HepG2 (cell line): Measurements from ENCODE around the gene TCTA. TPM values are rescaled to one million over a fixed set of nuclear protein-coding genes. Genes with fewer than 3 reads are reported as not detected.

ENCODE experiments used
- ATAC-seq: fragments of 200-7000 bp; cut with Tn5 transposase; 3 replicates; pipeline ENCODE4 v1.9.1; 2020; ENCODE audit warnings: mild to moderate bottlenecking, moderate library complexity
- BruUV-seq: library from RNA; stranded (reverse); fragments of 400-500 nt; replicated peaks from 2 replicates; lab custom pipeline; 2021; lab: Mats Ljungman, UMichigan
- CTCF ChIA-PET: fragments of 300-600 bp; formaldehyde crosslinking; extraction: SDS; loops from one replicate; lab custom pipeline; 2021; ENCODE audit warnings: low total read pairs, inconsistent platforms, low intra/inter-chr PET ratio; lab: Yijun Ruan, JAX
- POLR2A ChIA-PET: fragments of 350-600 bp; sonication (Branson Sonifier 250); formaldehyde crosslinking; loops from one replicate; lab custom pipeline; 2020; ENCODE audit warnings: antibody characterized with exemption, inconsistent platforms; lab: Yijun Ruan, JAX
- DNase-seq: peaks from one replicate; pipeline ENCODE4 v3.0.0-alpha.2; 2015; ENCODE audit warnings: low spot score
- FAIRE-seq: peaks from 3 replicates; lab custom pipeline; 2011; peaks lifted over from hg19 to GRCh38; lab: Jason Lieb, UNC
- H2AFZ ChIP-seq: one replicate; pipeline ENCODE4 v1.6.1; 2011; ENCODE audit warnings: low read length, inconsistent platforms
- H3K27ac ChIP-seq: fragments of 300-600 bp; 3 replicates; pipeline ENCODE4 v1.8.0; 2011; ENCODE audit warnings: mixed run types, mild to moderate bottlenecking, mixed read lengths, low read length, inconsistent platforms; ENCODE audit not compliant: insufficient read depth; ENCODE audit errors: extremely low read length
- H3K27me3 ChIP-seq, 2 experiments: fragments of 200-600 bp in 1 of 2; 2 replicates in 1 of 2; 3 replicates in 1 of 2; pipeline versions ENCODE4 v1.6.0 to v1.8.0; 2011; ENCODE audit warnings: low read length in 2 of 2, mild to moderate bottlenecking in 2 of 2, moderate library complexity in 2 of 2, inconsistent platforms in 1 of 2; ENCODE audit not compliant: insufficient read depth in 2 of 2, control insufficient read depth in 1 of 2
- H3K36me3 ChIP-seq, 2 experiments: fragments of 200-600 bp in 1 of 2; replicated peaks in 1 of 2; 2 replicates in 1 of 2; 3 replicates in 1 of 2; pipeline versions ENCODE4 v1.5.1 to v1.8.0; 2011; ENCODE audit warnings: low read length in 2 of 2, inconsistent platforms in 1 of 2; ENCODE audit not compliant: insufficient read depth in 2 of 2, control insufficient read depth in 1 of 2
- H3K4me1 ChIP-seq: 2 replicates; pipeline ENCODE4 v1.5.1; 2012; ENCODE audit warnings: low read length, inconsistent platforms; ENCODE audit not compliant: insufficient read depth
- H3K4me2 ChIP-seq: 2 replicates; pipeline ENCODE4 v1.6.0; 2011; ENCODE audit warnings: low read depth, low read length, inconsistent platforms
- H3K4me3 ChIP-seq, 3 experiments: fragments of 200-600 bp in 1 of 3; sonication (generic), shearing (Covaris generic) in 1 of 3; replicated peaks in 1 of 3; 2 replicates each; pipeline ENCODE4 v1.5.1; 2011 to 2016; ENCODE audit warnings: low read length in 3 of 3, inconsistent platforms in 2 of 3, low read depth in 2 of 3, mild to moderate bottlenecking in 2 of 3, control low read depth in 1 of 3, mixed read lengths in 1 of 3; ENCODE audit not compliant: insufficient read depth in 1 of 3
- H3K79me2 ChIP-seq: one replicate; pipeline ENCODE4 v1.6.1; 2011; ENCODE audit warnings: low read length, inconsistent platforms; ENCODE audit not compliant: insufficient read depth
- H3K9ac ChIP-seq: 2 replicates; pipeline ENCODE4 v1.6.0; 2011; ENCODE audit warnings: mild to moderate bottlenecking, low read depth, low read length, inconsistent platforms; ENCODE audit not compliant: insufficient read depth
- H3K9me3 ChIP-seq: 2 replicates; pipeline ENCODE4 v1.5.1; 2012; ENCODE audit warnings: mild to moderate bottlenecking, low read length
- H4K20me1 ChIP-seq: 2 replicates; pipeline ENCODE4 v1.6.0; 2011; ENCODE audit warnings: inconsistent platforms, mild to moderate bottlenecking, low read length, moderate library complexity; ENCODE audit not compliant: insufficient read depth
- HMGA1 ChIP-seq: sonication (generic); formaldehyde crosslinking; conservative IDR thresholded peaks from 2 replicates; pipeline ENCODE4 v1.4.0; 2020; ENCODE audit warnings: missing genetic modification reagents
- KMT2B ChIP-seq: IDR thresholded peaks from 2 replicates; pipeline ENCODE4 v1.6.1; 2016; ENCODE audit warnings: missing genetic modification reagents, missing compliant biosample characterization
- MEIS1 ChIP-seq: sonication (generic); formaldehyde crosslinking; IDR thresholded peaks from 2 replicates; pipeline ENCODE4 v1.9.0; 2021; ENCODE audit warnings: mild to moderate bottlenecking, missing genetic modification reagents, moderate library complexity, borderline replicate concordance
- MTF1 ChIP-seq: sonication (generic); formaldehyde crosslinking; IDR thresholded peaks from 2 replicates; pipeline ENCODE4 v1.5.0; 2020; ENCODE audit warnings: missing genetic modification reagents
- NFYB ChIP-seq: sonication (generic); formaldehyde crosslinking; IDR thresholded peaks from 2 replicates; pipeline ENCODE4 v1.4.0; 2020; ENCODE audit warnings: missing genetic modification reagents
- PTBP1 ChIP-seq: fragments of 200-400 bp; formaldehyde crosslinking; IDR thresholded peaks from 2 replicates; pipeline ENCODE4 v1.6.1; 2018; ENCODE audit warnings: low read length, low read depth; ENCODE audit not compliant: poor library complexity, severe bottlenecking
- RELA ChIP-seq: sonication (generic); formaldehyde crosslinking; IDR thresholded peaks from 2 replicates; pipeline ENCODE4 v1.4.0; 2020; ENCODE audit warnings: missing genetic modification reagents
- SRSF1 ChIP-seq: fragments of 200-400 bp; formaldehyde crosslinking; optimal IDR thresholded peaks from 2 replicates; pipeline ENCODE3; 2017; ENCODE audit warnings: mild to moderate bottlenecking, low read depth, low read length, moderate library complexity
- STAT5B ChIP-seq: sonication (generic); formaldehyde crosslinking; IDR thresholded peaks from 2 replicates; pipeline ENCODE4 v1.4.0; 2020; ENCODE audit warnings: missing genetic modification reagents
- TFE3 ChIP-seq: IDR thresholded peaks from 2 replicates; pipeline ENCODE4 v1.6.1; 2016
- ZBTB38 ChIP-seq: sonication (generic); formaldehyde crosslinking; IDR thresholded peaks from 2 replicates; pipeline ENCODE4 v1.5.1; 2020; ENCODE audit warnings: mild to moderate bottlenecking, missing genetic modification reagents
- ZGPAT ChIP-seq: IDR thresholded peaks from 2 replicates; pipeline ENCODE4 v1.6.1; 2016; ENCODE audit warnings: mild to moderate bottlenecking
- ZNF160 ChIP-seq: sonication (generic); formaldehyde crosslinking; IDR thresholded peaks from 2 replicates; pipeline ENCODE4 v1.8.0; 2022; ENCODE audit warnings: mild to moderate bottlenecking, inconsistent platforms, missing genetic modification reagents
- ZNF335 ChIP-seq: sonication (generic); formaldehyde crosslinking; IDR thresholded peaks from 2 replicates; pipeline ENCODE4 v1.4.0; 2020; ENCODE audit warnings: missing genetic modification reagents
- ZNF382 ChIP-seq: sonication (generic); formaldehyde crosslinking; IDR thresholded peaks from 2 replicates; pipeline ENCODE4 v1.5.0; 2020; ENCODE audit warnings: missing genetic modification reagents, mild to moderate bottlenecking, borderline replicate concordance
- ZNF569 ChIP-seq: sonication (generic); formaldehyde crosslinking; IDR thresholded peaks from 2 replicates; pipeline ENCODE4 v1.5.0; 2020; ENCODE audit warnings: mild to moderate bottlenecking, missing genetic modification reagents, moderate library complexity, borderline replicate concordance
- ZNF672 ChIP-seq: sonication (generic); formaldehyde crosslinking; IDR thresholded peaks from 2 replicates; pipeline ENCODE4 v1.8.1; 2022; ENCODE audit warnings: missing genetic modification reagents
- ZNF674 ChIP-seq: sonication (generic); formaldehyde crosslinking; IDR thresholded peaks from 2 replicates; pipeline ENCODE4 v1.5.0; 2020; ENCODE audit warnings: low read depth, mild to moderate bottlenecking, missing genetic modification reagents
- ZZZ3 ChIP-seq: sonication (generic); formaldehyde crosslinking; IDR thresholded peaks from 2 replicates; pipeline ENCODE4 v1.4.0; 2020; ENCODE audit warnings: missing genetic modification reagents, mild to moderate bottlenecking, borderline replicate concordance
- WGBS: methylation state at CpG from one replicate; pipeline ENCODE4 v1.1.6; 2017; ENCODE audit warnings: low lambda C conversion rate; 5-methylcytosine and 5-hydroxymethylcytosine counted together
- in situ Hi-C: cut with HindIII; loops from 2 replicates; pipeline ENCODE4 v1.10.0; 2017; ENCODE audit warnings: low pct_unique_long_range_greater_than_20kb; ENCODE audit not compliant: extremely low pct_ligation_motif_present
- intact Hi-C: fragments of 100-400 bp; cut with micrococcal nuclease; formaldehyde crosslinking; loops from one replicate; pipeline ENCODE4 v1.10.0; 2022; ENCODE audit not compliant: unreplicated experiment
- polyA plus RNA-seq, 8 experiments: library from polyadenylated mRNA; depleted of rRNA in 3 of 8; stranded (reverse) in 7 of 8; unstranded in 1 of 8; fragments of >200 nt; fragmentation: Illumina TruSeq in 4 of 8; extraction: Trizol in 4 of 8; gene quantifications; 2 replicates each; pipeline versions ENCODE4 v1.2.1 to v1.2.3, GENCODE V29; 2011 to 2016; ENCODE audit warnings: low read depth in 4 of 8, missing spikeins in 1 of 8, mixed read lengths in 1 of 8; ENCODE audit not compliant: insufficient read depth in 1 of 8
- total RNA-seq, 5 experiments: library from RNA; depleted of rRNA; stranded (reverse); fragments of >200 nt; fragmentation: Illumina TruSeq; extraction: Trizol; gene quantifications; 2 replicates each; pipeline ENCODE4 v1.2.3, GENCODE V29; 2016; ENCODE audit warnings: low read depth in 1 of 5
- TF ChIP-seq, protein P1 (sequence below): sonication (generic); formaldehyde crosslinking; IDR thresholded peaks from 2 replicates; pipeline ENCODE4 v1.4.0; 2020; ENCODE audit warnings: missing genetic modification reagents, borderline replicate concordance

The TCTA gene
- total and polyA plus RNA-seq, 2 of the 13 experiments (the other 11 are each of a cell fraction or from before 2014, with no cell fraction given), result 8.3 to 13.2 TPM

DNA sequence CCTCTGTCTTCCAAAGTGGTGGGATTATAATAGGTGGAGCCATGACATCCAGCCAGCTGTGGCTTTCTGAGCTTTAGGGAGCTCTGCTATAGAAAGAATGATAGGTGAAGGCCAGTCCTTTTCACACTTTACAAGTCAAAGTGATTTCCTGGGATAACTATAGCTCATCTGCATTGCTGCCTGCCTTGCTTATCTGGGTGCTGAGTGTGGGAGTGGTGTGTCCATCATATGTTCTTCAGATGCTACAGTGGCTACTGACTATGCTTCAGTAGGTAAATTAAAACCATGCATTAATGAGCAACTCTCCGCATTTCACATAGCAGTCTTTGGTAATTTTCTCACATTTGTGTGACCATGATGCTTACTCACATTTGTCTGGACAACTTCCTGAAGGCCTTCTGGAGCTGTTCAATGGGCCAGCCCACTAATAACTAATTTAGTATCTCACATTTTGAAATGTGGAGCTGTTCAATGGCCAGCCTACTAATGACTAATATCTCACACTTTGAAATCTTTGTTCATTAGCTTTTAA lies 23.9 kb upstream of the TCTA start:
- Histone ChIP-seq H4K20me1 (peaks cover 27% of the 10 kb centered on the region), H3K9ac (no peak overlapping the region), H2AFZ (no peak overlapping the region), H3K36me3 (peaks cover 3 to 4% of the 10 kb centered on the region in 2 experiments; a peak in 3 of 5 replicates), H3K4me2 (no peak overlapping the region), H3K79me2 (peaks cover 91% of the 10 kb centered on the region), H3K9me3 (no peaks in the 10 kb centered on the region), H3K4me1 (peaks cover 24% of the 10 kb centered on the region), H3K27ac (no peak overlapping the region), H3K27me3 (no peaks in the 10 kb centered on the region), H3K4me3 (no peak overlapping the region)
- intact Hi-C loops, result no loop called here
- ChIA-PET CTCF (no interaction called here), POLR2A (interaction anchor here (1.1 kb wide), 1 partner anchor 24 kb away, joined by 4 read pairs; the partner anchor contains the start of genes RHOA and TCTA)
- in situ Hi-C loops, result no loop called here
- DNase-seq (no peak), ATAC-seq (no peak), FAIRE-seq (no peak)
- BruUV-seq, result no TSS peak
- TF ChIP-seq ZBTB38, result no peak
- no peak for TF ChIP-seq HMGA1 (CRISPR knock-in tag)
- no peak for TF ChIP-seq STAT5B (CRISPR knock-in tag)
- TF ChIP-seq MTF1 (CRISPR knock-in tag), result no peak
- no peak for TF ChIP-seq NFYB
- TF ChIP-seq ZNF672 (CRISPR knock-in tag), result no peak
- no peak for TF ChIP-seq ZNF674 (CRISPR knock-in tag)
- no peak for TF ChIP-seq PTBP1
- TF ChIP-seq ZNF160 (CRISPR knock-in tag), result no peak
- TF ChIP-seq SRSF1, result no peak
- TF ChIP-seq, protein P1, sequence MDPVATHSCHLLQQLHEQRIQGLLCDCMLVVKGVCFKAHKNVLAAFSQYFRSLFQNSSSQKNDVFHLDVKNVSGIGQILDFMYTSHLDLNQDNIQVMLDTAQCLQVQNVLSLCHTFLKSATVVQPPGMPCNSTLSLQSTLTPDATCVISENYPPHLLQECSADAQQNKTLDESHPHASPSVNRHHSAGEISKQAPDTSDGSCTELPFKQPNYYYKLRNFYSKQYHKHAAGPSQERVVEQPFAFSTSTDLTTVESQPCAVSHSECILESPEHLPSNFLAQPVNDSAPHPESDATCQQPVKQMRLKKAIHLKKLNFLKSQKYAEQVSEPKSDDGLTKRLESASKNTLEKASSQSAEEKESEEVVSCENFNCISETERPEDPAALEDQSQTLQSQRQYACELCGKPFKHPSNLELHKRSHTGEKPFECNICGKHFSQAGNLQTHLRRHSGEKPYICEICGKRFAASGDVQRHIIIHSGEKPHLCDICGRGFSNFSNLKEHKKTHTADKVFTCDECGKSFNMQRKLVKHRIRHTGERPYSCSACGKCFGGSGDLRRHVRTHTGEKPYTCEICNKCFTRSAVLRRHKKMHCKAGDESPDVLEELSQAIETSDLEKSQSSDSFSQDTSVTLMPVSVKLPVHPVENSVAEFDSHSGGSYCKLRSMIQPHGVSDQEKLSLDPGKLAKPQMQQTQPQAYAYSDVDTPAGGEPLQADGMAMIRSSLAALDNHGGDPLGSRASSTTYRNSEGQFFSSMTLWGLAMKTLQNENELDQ, result no peak
- no peak for TF ChIP-seq MEIS1 (CRISPR knock-in tag)
- no peak for TF ChIP-seq KMT2B (CRISPR knock-in tag)
- no peak for TF ChIP-seq ZNF382 (CRISPR knock-in tag)
- TF ChIP-seq TFE3 (CRISPR knock-in tag), result no peak
- no peak for TF ChIP-seq ZNF335 (CRISPR knock-in tag)
- no peak for TF ChIP-seq ZZZ3
- TF ChIP-seq ZNF569 (CRISPR knock-in tag), result no peak
- no peak for TF ChIP-seq RELA (CRISPR knock-in tag)
- TF ChIP-seq ZGPAT (CRISPR knock-in tag), result no peak
- WGBS, result 100% methylated on average over 1 of the region's 1 CpG
